ENCODE measurements around the gene PAQR7.

The PAQR7 gene

GRCh38 chr1:25875154-25875855 is at the start of gene PAQR7:
TSS of gene PAQR7 (minus strand) at chr1:25875708. CDS start at chr1:25863839, 11,869 bp downstream.
- peak; percentile 62 for DNase-seq

GRCh38 chr1:25924454-25924853 is 48.9 kb upstream of the PAQR7 start:
- no peak for DNase-seq

GRCh38 chr1:25922971-25923552 is 47.6 kb upstream of the PAQR7 start:
- peak; percentile 18 for DNase-seq

GRCh38 chr1:25922056-25922970 is 46.8 kb upstream of the PAQR7 start:
- DNase-seq: no peak

GRCh38 chr1:25918615-25919014 is 43.1 kb upstream of the PAQR7 start:
- DNase-seq: no peak

- DNase-seq: no peak
These were observed 42.5 kb upstream of the PAQR7 start for GRCh38 chr1:25917996-25918395.

- no peak for DNase-seq
These were observed 41.0 kb upstream of the PAQR7 start for GRCh38 chr1:25916460-25916859.

GRCh38 chr1:25914074-25914995 is 38.8 kb upstream of the PAQR7 start:
- no peak for DNase-seq

GRCh38 chr1:25913206-25913605 is 37.7 kb upstream of the PAQR7 start:
- no peak for DNase-seq

- DNase-seq: peak; percentile 86
These were observed 36.7 kb upstream of the PAQR7 start for GRCh38 chr1:25912076-25912831.

GRCh38 chr1:25911162-25911561 is 35.7 kb upstream of the PAQR7 start:
- DNase-seq: no peak

GRCh38 chr1:25909040-25909439 is 33.5 kb upstream of the PAQR7 start:
- no peak for DNase-seq

GRCh38 chr1:25908161-25908560 is 32.7 kb upstream of the PAQR7 start:
- DNase-seq: no peak

GRCh38 chr1:25907601-25908000 is 32.1 kb upstream of the PAQR7 start:
- DNase-seq: no peak

GRCh38 chr1:25906644-25907300 is 31.3 kb upstream of the PAQR7 start:
- DNase-seq: no peak

GRCh38 chr1:25905680-25906643 is 30.5 kb upstream of the PAQR7 start, which contains the start of gene STMN1:
TSS of gene STMN1 (minus strand) at chr1:25906419. CDS start at chr1:25904676, 1,743 bp downstream.
- peak; percentile 90 for DNase-seq

- peak; percentile 90 for DNase-seq
These were observed 29.6 kb upstream of the PAQR7 start for GRCh38 chr1:25904943-25905679.

GRCh38 chr1:25903986-25904385 is 28.5 kb upstream of the PAQR7 start:
- DNase-seq: no peak

GRCh38 chr1:25902462-25902861 is 27.0 kb upstream of the PAQR7 start:
- no peak for DNase-seq

Measured in HCEC 1CT (cell line).